Trophoblast cell (in vitro differentiated cells and primary cell): ENCODE results near the gene DENND4B.

Source experiments
- DNase-seq, 2 donors: peaks; one replicate each; pipeline ENCODE4 v3.0.0-alpha.2; 2016
- H2AFZ ChIP-seq: 2 replicates; pipeline ENCODE4 v1.6.1; 2013; ENCODE audit warnings: low read length, moderate library complexity, mild to moderate bottlenecking; ENCODE audit not compliant: insufficient read depth, poor library complexity
- H2AK5ac ChIP-seq: 2 replicates; pipeline ENCODE4 v1.6.1; 2013; ENCODE audit warnings: mild to moderate bottlenecking, low read length
- H2BK120ac ChIP-seq: 2 replicates; pipeline ENCODE4 v1.6.1; 2013; ENCODE audit warnings: low read length, mild to moderate bottlenecking, moderate library complexity; ENCODE audit not compliant: insufficient read depth, poor library complexity
- H2BK12ac ChIP-seq: 2 replicates; pipeline ENCODE4 v1.6.1; 2013; ENCODE audit warnings: mild to moderate bottlenecking, low read length, moderate library complexity
- H2BK5ac ChIP-seq: 2 replicates; pipeline ENCODE4 v1.6.1; 2013; ENCODE audit warnings: low read length, low read depth, moderate library complexity, mild to moderate bottlenecking; ENCODE audit not compliant: poor library complexity
- H3K14ac ChIP-seq: 2 replicates; pipeline ENCODE4 v1.6.1; 2013; ENCODE audit warnings: mild to moderate bottlenecking, low read length
- H3K18ac ChIP-seq: 2 replicates; pipeline ENCODE4 v1.6.1; 2013; ENCODE audit warnings: mild to moderate bottlenecking, low read length
- H3K23ac ChIP-seq: 2 replicates; pipeline ENCODE4 v1.6.1; 2013; ENCODE audit warnings: low read length
- H3K27ac ChIP-seq: 2 replicates; pipeline ENCODE4 v1.5.1; 2013; ENCODE audit warnings: low read depth, mild to moderate bottlenecking, inconsistent platforms, low read length, moderate library complexity
- H3K27me3 ChIP-seq: 2 replicates; pipeline ENCODE4 v1.6.1; 2013; ENCODE audit warnings: inconsistent platforms, mild to moderate bottlenecking, low read length, moderate library complexity; ENCODE audit not compliant: insufficient read depth
- H3K36me3 ChIP-seq, 2 experiments: 1 replicate in 1 of 2; 2 replicates in 1 of 2; pipeline ENCODE4 v1.6.1; 2013; ENCODE audit warnings: low read length in 2 of 2, mild to moderate bottlenecking in 2 of 2, moderate library complexity in 1 of 2; ENCODE audit not compliant: insufficient read depth in 2 of 2, control insufficient read depth in 1 of 2
- H3K4ac ChIP-seq: 2 replicates; pipeline ENCODE4 v1.6.1; 2013; ENCODE audit warnings: low read depth, mild to moderate bottlenecking, low read length, moderate library complexity
- H3K4me1 ChIP-seq, 2 experiments: 1 replicate in 1 of 2; 2 replicates in 1 of 2; pipeline ENCODE4 v1.6.1; 2013; ENCODE audit warnings: low read length in 2 of 2, mild to moderate bottlenecking in 2 of 2, moderate library complexity in 1 of 2; ENCODE audit not compliant: insufficient read depth in 2 of 2, control insufficient read depth in 1 of 2
- H3K4me2 ChIP-seq: 2 replicates; pipeline ENCODE4 v1.6.1; 2013; ENCODE audit warnings: inconsistent platforms, mild to moderate bottlenecking, low read length, moderate library complexity
- H3K4me3 ChIP-seq: 2 replicates; pipeline ENCODE4 v1.5.1; 2013; ENCODE audit warnings: mild to moderate bottlenecking, low read depth, low read length, inconsistent platforms
- H3K79me1 ChIP-seq: one replicate; pipeline ENCODE4 v1.6.1; 2013; ENCODE audit warnings: low read length
- H3K79me2 ChIP-seq: 2 replicates; pipeline ENCODE4 v1.6.1; 2013; ENCODE audit warnings: low read length, mild to moderate bottlenecking; ENCODE audit not compliant: control insufficient read depth, insufficient read depth, poor library complexity
- H3K9ac ChIP-seq: 2 replicates; pipeline ENCODE4 v1.6.1; 2013; ENCODE audit warnings: mild to moderate bottlenecking, low read length
- H3K9me3 ChIP-seq: 2 replicates; pipeline ENCODE4 v1.6.1; 2013; ENCODE audit warnings: low read depth, mild to moderate bottlenecking, control low read depth, inconsistent platforms, low read length; ENCODE audit not compliant: insufficient read depth
- H4K12ac ChIP-seq: 2 replicates; pipeline ENCODE4 v1.6.1; 2013; ENCODE audit warnings: low read depth, mild to moderate bottlenecking, low read length, moderate library complexity
- H4K8ac ChIP-seq: 2 replicates; pipeline ENCODE4 v1.6.1; 2013; ENCODE audit warnings: low read depth, mild to moderate bottlenecking, low read length, moderate library complexity
- H4K91ac ChIP-seq: one replicate; pipeline ENCODE4 v1.6.1; 2013; ENCODE audit warnings: low read depth, mild to moderate bottlenecking, low read length, moderate library complexity
- WGBS: extraction: QIAGEN DNeasy Blood & Tissue Kit; methylation state at CpG from one replicate; pipeline ENCODE4 v1.1.7; 2013; ENCODE audit warnings: missing lambda C conversion rate; ENCODE audit not compliant: insufficient read length, insufficient coverage; ENCODE audit errors: extremely low coverage; 5-methylcytosine and 5-hydroxymethylcytosine counted together

DENND4B gene

DNA sequence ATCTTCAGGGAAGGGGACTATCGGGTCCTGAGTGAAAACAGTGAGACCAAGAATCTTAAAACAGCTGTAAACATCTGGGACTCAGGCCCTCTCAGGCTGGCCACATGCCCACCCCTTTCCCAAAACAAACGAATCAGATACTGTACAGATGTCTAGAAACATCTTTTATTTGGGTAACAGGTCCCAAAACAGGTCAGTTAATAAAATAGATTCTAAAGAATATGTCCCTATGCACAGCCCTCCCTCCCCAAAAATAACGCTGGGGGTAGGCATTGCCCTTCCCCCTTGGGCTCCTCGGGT, 12.4 kb upstream of the DENND4B start:
- H4K12ac ChIP-seq = no peak overlapping the region

DNA sequence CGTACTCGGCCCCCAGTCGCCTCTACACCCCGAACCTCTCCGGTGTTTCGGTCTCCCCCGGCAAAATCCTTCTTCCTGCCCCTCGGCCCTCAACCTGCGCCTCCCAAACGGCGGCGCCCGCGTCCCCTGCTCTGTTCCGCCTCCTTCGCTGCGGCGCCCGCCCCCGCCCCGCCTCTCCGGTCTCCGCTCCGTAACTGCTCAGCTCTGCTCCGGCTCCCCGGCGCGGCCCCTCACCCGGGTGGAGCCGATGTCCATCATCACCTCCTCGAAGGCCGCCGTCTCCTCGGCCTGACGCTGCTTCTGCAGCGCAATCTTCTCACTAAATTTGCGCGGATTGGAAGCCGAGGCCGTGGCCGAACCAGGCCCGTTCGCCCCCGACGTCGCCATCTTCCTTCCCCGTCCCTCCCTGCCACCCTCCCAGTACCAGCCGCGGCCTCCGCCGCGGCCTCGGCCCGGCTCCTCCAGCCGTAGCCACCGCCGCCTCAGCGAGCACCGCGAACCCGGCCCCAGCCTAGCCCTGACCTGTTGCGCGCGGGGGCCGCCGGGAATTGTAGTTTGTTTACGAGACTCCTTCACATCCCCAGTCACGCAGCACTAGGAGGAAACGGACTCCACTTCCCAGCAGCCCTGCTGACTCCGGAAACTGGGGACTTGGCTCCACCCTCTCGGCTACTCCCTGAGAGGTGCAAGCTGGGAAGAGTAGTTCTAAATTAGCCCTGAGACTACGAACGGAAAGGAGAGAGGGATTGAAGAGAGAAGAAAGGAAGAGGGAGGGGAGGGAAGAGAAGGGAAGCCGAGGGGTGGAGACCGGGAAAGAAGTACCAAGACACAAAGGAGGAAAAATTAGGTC, 11.8 kb upstream of the DENND4B start, which contains the start of gene CRTC2:
CRTC2 (minus strand) TSS at position 502 of the 850 bp plus-strand sequence; CDS start at position 387, 115 bp downstream.
- Histone ChIP-seq H3K79me2 (peaks cover 33% of the 10 kb centered on the region), H4K12ac (peak within 1 kb of the TSS; percentile 82), H3K36me3 (peaks cover 25 to 36% of the 10 kb centered on the region in 2 experiments), H3K18ac (peak within 1 kb of the TSS; percentile 77), H2AK5ac (peak within 1 kb of the TSS; percentile 42), H3K23ac (peak within 1 kb of the TSS; percentile 0), H2BK12ac (no peak within 1 kb of the TSS), H3K79me1 (peaks cover 21% of the 10 kb centered on the region), H3K27ac (peak within 1 kb of the TSS; percentile 81), H3K9me3 (no peaks in the 10 kb centered on the region), H4K8ac (peak within 1 kb of the TSS; percentile 87), H3K14ac (peak within 1 kb of the TSS; percentile 90), H2AFZ (peak within 1 kb of the TSS; percentile 61), H3K27me3 (no peaks in the 10 kb centered on the region), H3K4ac (peak within 1 kb of the TSS; percentile 92), H2BK5ac (peak within 1 kb of the TSS; percentile 84), H3K9ac (peak within 1 kb of the TSS; percentile 93), H2BK120ac (peak within 1 kb of the TSS; percentile 62), H3K4me2 (peak within 1 kb of the TSS; percentile 99), H3K4me3 (peak within 1 kb of the TSS; percentile 92), H4K91ac (peak within 1 kb of the TSS; percentile 94), H3K4me1 (peaks cover 15 to 17% of the 10 kb centered on the region in 2 experiments)
- WGBS = no CpG with 5 or more reads among the region's 75 CpGs
- peak; percentile 98 to 99 for DNase-seq

More for the DNA sequence above, 12.4 kb upstream of the DENND4B start:
- H3K79me1 ChIP-seq = peaks cover 24% of the 10 kb centered on the region
- no peak overlapping the region for H2AK5ac ChIP-seq
- H3K4me2 ChIP-seq = peak overlapping the region; percentile 43
- peaks cover 33% of the 10 kb centered on the region for H3K79me2 ChIP-seq
- no peak overlapping the region for H3K27ac ChIP-seq
- no peak overlapping the region for H3K23ac ChIP-seq
- H3K9me3 ChIP-seq = no peaks in the 10 kb centered on the region
- no peak overlapping the region for H3K14ac ChIP-seq
- H2AFZ ChIP-seq = no peak overlapping the region
- H3K4ac ChIP-seq = no peak overlapping the region
- H3K4me1 ChIP-seq = peaks cover 15 to 17% of the 10 kb centered on the region in 2 experiments
- peak in 1 of 2 donors; percentile 5 for DNase-seq
- H2BK120ac ChIP-seq = no peak overlapping the region
- H3K9ac ChIP-seq = no peak overlapping the region
- H4K91ac ChIP-seq = no peak overlapping the region
- no peak overlapping the region for H3K18ac ChIP-seq
- H2BK5ac ChIP-seq = no peak overlapping the region
- no peaks in the 10 kb centered on the region for H3K27me3 ChIP-seq
- H3K36me3 ChIP-seq = peaks cover 22 to 31% of the 10 kb centered on the region in 2 experiments
- H3K4me3 ChIP-seq = no peak overlapping the region
- no CpG with 5 or more reads among the region's 4 CpGs for WGBS
- H4K8ac ChIP-seq = no peak overlapping the region
- H2BK12ac ChIP-seq = no peak overlapping the region

GRCh38 chr1:153957744-153958110, 11.2 kb upstream of the DENND4B start:
- Histone ChIP-seq H3K27ac (peak overlapping the region; percentile 81), H3K79me2 (peaks cover 27% of the 10 kb centered on the region), H4K91ac (peak overlapping the region; percentile 94), H3K79me1 (peaks cover 15% of the 10 kb centered on the region), H4K12ac (peak overlapping the region; percentile 82), H3K9me3 (no peaks in the 10 kb centered on the region), H3K4me1 (peaks cover 15 to 17% of the 10 kb centered on the region in 2 experiments), H2BK5ac (peak overlapping the region; percentile 51), H3K14ac (peak overlapping the region; percentile 90), H3K23ac (peak overlapping the region; percentile 0), H2AFZ (peak overlapping the region; percentile 61), H4K8ac (peak overlapping the region; percentile 87), H2AK5ac (peak overlapping the region; percentile 42), H3K4ac (peak overlapping the region; percentile 92), H3K4me2 (peak overlapping the region; percentile 99), H2BK120ac (no peak overlapping the region), H3K27me3 (no peaks in the 10 kb centered on the region), H3K36me3 (peaks cover 29 to 39% of the 10 kb centered on the region in 2 experiments), H3K9ac (peak overlapping the region; percentile 93), H3K4me3 (peak overlapping the region; percentile 92), H3K18ac (peak overlapping the region; percentile 77), H2BK12ac (no peak overlapping the region)
- peak in 1 of 2 donors; percentile 8 for DNase-seq
- WGBS = no CpG with 5 or more reads among the region's 13 CpGs

GRCh38 chr1:153956997-153957715, 10.6 kb upstream of the DENND4B start:
- no CpG with 5 or more reads among the region's 6 CpGs for WGBS
- Histone ChIP-seq H3K4me1 (peaks cover 13 to 14% of the 10 kb centered on the region in 2 experiments), H3K14ac (peak overlapping the region; percentile 90), H3K4me2 (peak overlapping the region; percentile 99), H2AK5ac (no peak overlapping the region), H3K23ac (peak overlapping the region; percentile 23), H3K27me3 (no peaks in the 10 kb centered on the region), H4K91ac (no peak overlapping the region), H3K79me2 (peaks cover 21% of the 10 kb centered on the region), H3K4ac (peak overlapping the region; percentile 92), H3K4me3 (peak overlapping the region; percentile 92), H3K9ac (peak overlapping the region; percentile 93), H3K79me1 (peaks cover 9% of the 10 kb centered on the region), H4K12ac (no peak overlapping the region), H2BK12ac (no peak overlapping the region), H3K27ac (peak overlapping the region; percentile 28), H3K36me3 (peaks cover 34 to 44% of the 10 kb centered on the region in 2 experiments), H2BK5ac (no peak overlapping the region), H3K18ac (no peak overlapping the region), H2BK120ac (no peak overlapping the region), H2AFZ (peak overlapping the region; percentile 13), H4K8ac (peak overlapping the region; percentile 87), H3K9me3 (no peaks in the 10 kb centered on the region)
- peak in 1 of 2 donors; percentile 6 for DNase-seq
